Hepatocyte (in vitro differentiated cells): ENCODE results near the gene MYL11. TPM values are rescaled to one million over a fixed set of nuclear protein-coding genes. Genes with fewer than 3 reads are reported as not detected.
A peak's percentile ranks its signal among the peaks of the same experiment; 100 is the strongest.

Experiments
- DNase-seq: peaks from one replicate; pipeline ENCODE4 v3.0.0-alpha.2; 2016; ENCODE audit warnings: low spot score
- H2AFZ ChIP-seq: fragments of 200-600 bp; sonication (generic); 2 replicates; pipeline ENCODE4 v1.6.0; 2016; ENCODE audit warnings: antibody characterized with exemption, mild to moderate bottlenecking
- H3K27ac ChIP-seq: fragments of 200-600 bp; sonication (generic); 2 replicates; pipeline ENCODE4 v1.5.1; 2016; ENCODE audit warnings: mild to moderate bottlenecking
- H3K27me3 ChIP-seq: fragments of 200-600 bp; sonication (generic); 2 replicates; pipeline ENCODE4 v1.6.1; 2016
- H3K36me3 ChIP-seq: fragments of 200-600 bp; sonication (generic); replicated peaks from 2 replicates; pipeline ENCODE4 v1.5.1; 2016; ENCODE audit warnings: low read depth; ENCODE audit not compliant: insufficient read depth
- H3K4me1 ChIP-seq: fragments of 200-600 bp; sonication (generic); 2 replicates; pipeline ENCODE4 v1.5.1; 2016; ENCODE audit warnings: mild to moderate bottlenecking, moderate library complexity; ENCODE audit not compliant: insufficient read depth
- H3K4me2 ChIP-seq: fragments of 200-600 bp; sonication (generic); 2 replicates; pipeline ENCODE4 v1.6.0; 2016
- H3K4me3 ChIP-seq: fragments of 200-600 bp; sonication (generic); 2 replicates; pipeline ENCODE4 v1.5.1; 2016; ENCODE audit warnings: mild to moderate bottlenecking
- H3K79me2 ChIP-seq: fragments of 200-600 bp; sonication (generic); 2 replicates; pipeline ENCODE4 v1.6.0; 2017; ENCODE audit warnings: mild to moderate bottlenecking
- H3K9me2 ChIP-seq: fragments of 200-600 bp; sonication (generic); replicated peaks from 2 replicates; pipeline ENCODE4 v1.6.0; 2017; ENCODE audit warnings: mild to moderate bottlenecking; ENCODE audit not compliant: insufficient read depth
- H3K9me3 ChIP-seq: fragments of 200-600 bp; sonication (generic); 2 replicates; pipeline ENCODE4 v1.5.1; 2016; ENCODE audit warnings: low read depth, mild to moderate bottlenecking
- H4K20me1 ChIP-seq: fragments of 200-600 bp; sonication (generic); 2 replicates; pipeline ENCODE4 v1.6.0; 2016; ENCODE audit warnings: mild to moderate bottlenecking; ENCODE audit not compliant: insufficient read depth, poor library complexity, severe bottlenecking
- EZH2 ChIP-seq: fragments of 200-600 bp; sonication (generic); IDR thresholded peaks from 2 replicates; pipeline ENCODE4 v1.6.1; 2016; ENCODE audit warnings: antibody characterized with exemption, mild to moderate bottlenecking, borderline replicate concordance
- EZH2phosphoT487 ChIP-seq: fragments of 200-600 bp; sonication (generic); IDR thresholded peaks from one replicate; pipeline ENCODE4 v1.6.1; 2018; ENCODE audit warnings: antibody characterized with exemption, mild to moderate bottlenecking, low read depth, moderate library complexity; ENCODE audit not compliant: unreplicated experiment, severe bottlenecking
- WGBS: methylation state at CpG from one replicate; pipeline ENCODE4 v1.1.6; 2016; ENCODE audit warnings: low lambda C conversion rate; ENCODE audit errors: missing lambda C conversion rate; 5-methylcytosine and 5-hydroxymethylcytosine counted together
- polyA plus RNA-seq: library from polyadenylated mRNA; unstranded; fragments of >200 nt; fragmentation: Nextera tagmentation; extraction: Ambion mirVana; gene quantifications from 2 replicates; pipeline ENCODE4 v1.2.1, GENCODE V29; 2016
- total RNA-seq: library from RNA; depleted of rRNA; stranded (reverse); fragments of >200 nt; gene quantifications from 2 replicates; pipeline ENCODE4 v1.2.3, GENCODE V29; 2014
- TF ChIP-seq, protein P1 (sequence below): fragments of 200-600 bp; sonication (generic); IDR thresholded peaks from 2 replicates; pipeline ENCODE4 v1.5.1; 2016; ENCODE audit warnings: antibody characterized with exemption, mild to moderate bottlenecking; ENCODE audit not compliant: poor library complexity

MYL11 gene
- total and polyA plus RNA-seq, 2 experiments from 2014 or later: 2.2 to 4.0 TPM

DNA sequence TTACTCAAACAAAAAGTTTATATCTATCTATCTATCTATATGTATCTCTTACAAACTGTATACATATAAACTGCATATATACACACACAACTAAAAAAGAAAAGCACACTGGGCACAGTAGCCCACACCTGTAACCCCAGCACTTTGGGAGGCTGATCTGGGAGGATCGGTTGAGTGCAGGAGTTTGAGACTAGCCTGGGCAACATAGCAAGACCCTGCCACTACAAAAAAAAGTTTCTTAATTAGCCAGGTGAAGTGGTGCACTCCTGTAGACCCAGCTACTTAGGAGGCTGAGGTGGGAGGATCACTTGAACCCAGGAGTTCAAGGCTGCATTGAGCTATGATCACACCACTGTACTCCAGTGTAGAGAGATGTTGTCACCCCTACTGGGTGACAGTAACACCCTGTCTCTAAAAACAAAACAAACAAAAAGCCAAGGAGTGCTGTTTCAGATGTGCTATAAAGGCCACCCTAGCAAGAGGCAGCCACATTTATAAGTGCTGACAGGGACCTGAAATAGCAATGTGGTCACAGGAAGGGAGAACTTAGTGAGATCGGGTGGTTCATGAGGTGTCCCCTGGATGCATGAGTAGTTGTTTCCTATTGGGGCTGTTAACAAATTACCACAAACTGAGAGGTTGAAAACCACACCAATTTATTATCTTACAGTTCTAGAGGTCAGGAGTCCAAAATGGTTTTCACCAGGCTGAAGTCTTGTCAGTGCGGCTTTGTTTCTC is 24.3 kb upstream of the MYL11 start:
- 93% methylated on average over 3 of the region's 3 CpGs for WGBS
- H3K27ac ChIP-seq: peak overlapping the region; percentile 40

DNA sequence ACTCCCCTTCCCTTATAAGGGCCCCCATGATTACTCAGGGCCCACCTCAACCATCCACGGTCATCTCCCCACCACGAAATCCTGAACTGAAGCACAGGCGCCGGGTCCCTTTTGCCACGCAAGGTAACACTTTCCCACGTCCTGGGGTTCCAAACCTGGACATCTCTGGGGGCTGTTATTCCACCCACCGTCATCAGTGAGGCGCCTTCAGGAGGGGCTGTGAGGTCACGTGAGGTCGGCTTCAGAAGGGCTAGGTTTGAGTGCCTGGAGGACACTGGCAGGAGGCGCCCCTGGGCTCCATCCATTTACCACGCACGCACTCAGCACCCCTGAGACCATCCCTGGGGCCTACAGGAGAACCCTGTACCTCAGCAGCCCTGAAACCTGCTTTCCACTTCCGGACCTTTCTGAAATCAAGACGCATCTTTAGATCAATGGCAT is 23.6 kb upstream of the MYL11 start:
- TF ChIP-seq EZH2: no peak
- TF ChIP-seq, protein P1, sequence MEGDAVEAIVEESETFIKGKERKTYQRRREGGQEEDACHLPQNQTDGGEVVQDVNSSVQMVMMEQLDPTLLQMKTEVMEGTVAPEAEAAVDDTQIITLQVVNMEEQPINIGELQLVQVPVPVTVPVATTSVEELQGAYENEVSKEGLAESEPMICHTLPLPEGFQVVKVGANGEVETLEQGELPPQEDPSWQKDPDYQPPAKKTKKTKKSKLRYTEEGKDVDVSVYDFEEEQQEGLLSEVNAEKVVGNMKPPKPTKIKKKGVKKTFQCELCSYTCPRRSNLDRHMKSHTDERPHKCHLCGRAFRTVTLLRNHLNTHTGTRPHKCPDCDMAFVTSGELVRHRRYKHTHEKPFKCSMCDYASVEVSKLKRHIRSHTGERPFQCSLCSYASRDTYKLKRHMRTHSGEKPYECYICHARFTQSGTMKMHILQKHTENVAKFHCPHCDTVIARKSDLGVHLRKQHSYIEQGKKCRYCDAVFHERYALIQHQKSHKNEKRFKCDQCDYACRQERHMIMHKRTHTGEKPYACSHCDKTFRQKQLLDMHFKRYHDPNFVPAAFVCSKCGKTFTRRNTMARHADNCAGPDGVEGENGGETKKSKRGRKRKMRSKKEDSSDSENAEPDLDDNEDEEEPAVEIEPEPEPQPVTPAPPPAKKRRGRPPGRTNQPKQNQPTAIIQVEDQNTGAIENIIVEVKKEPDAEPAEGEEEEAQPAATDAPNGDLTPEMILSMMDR: no peak
- TF ChIP-seq EZH2phosphoT487: no peak
- Histone ChIP-seq H3K4me3 (no peak overlapping the region), H4K20me1 (no peaks in the 10 kb centered on the region), H3K27me3 (no peaks in the 10 kb centered on the region), H3K9me3 (no peaks in the 10 kb centered on the region), H3K27ac (no peak overlapping the region), H3K9me2 (no peaks in the 10 kb centered on the region), H3K79me2 (peaks cover 21% of the 10 kb centered on the region), H3K36me3 (no peaks in the 10 kb centered on the region), H2AFZ (no peak overlapping the region), H3K4me2 (no peak overlapping the region), H3K4me1 (peaks cover 13% of the 10 kb centered on the region)
- WGBS: 96% methylated on average over 15 of the region's 15 CpGs
- no peak for DNase-seq

More for the DNA sequence above, 24.3 kb upstream of the MYL11 start:
- H3K9me3 ChIP-seq: no peaks in the 10 kb centered on the region
- H3K4me2 ChIP-seq: no peak overlapping the region
- no peak for TF ChIP-seq EZH2phosphoT487
- TF ChIP-seq, protein P1: no peak
- no peak for TF ChIP-seq EZH2
- H3K79me2 ChIP-seq: peaks cover 21% of the 10 kb centered on the region
- H4K20me1 ChIP-seq: no peaks in the 10 kb centered on the region
- H2AFZ ChIP-seq: no peak overlapping the region
- no peak for DNase-seq
- H3K4me3 ChIP-seq: no peak overlapping the region
- H3K4me1 ChIP-seq: peaks cover 10% of the 10 kb centered on the region
- H3K36me3 ChIP-seq: no peaks in the 10 kb centered on the region
- no peaks in the 10 kb centered on the region for H3K27me3 ChIP-seq
- no peaks in the 10 kb centered on the region for H3K9me2 ChIP-seq

DNA sequence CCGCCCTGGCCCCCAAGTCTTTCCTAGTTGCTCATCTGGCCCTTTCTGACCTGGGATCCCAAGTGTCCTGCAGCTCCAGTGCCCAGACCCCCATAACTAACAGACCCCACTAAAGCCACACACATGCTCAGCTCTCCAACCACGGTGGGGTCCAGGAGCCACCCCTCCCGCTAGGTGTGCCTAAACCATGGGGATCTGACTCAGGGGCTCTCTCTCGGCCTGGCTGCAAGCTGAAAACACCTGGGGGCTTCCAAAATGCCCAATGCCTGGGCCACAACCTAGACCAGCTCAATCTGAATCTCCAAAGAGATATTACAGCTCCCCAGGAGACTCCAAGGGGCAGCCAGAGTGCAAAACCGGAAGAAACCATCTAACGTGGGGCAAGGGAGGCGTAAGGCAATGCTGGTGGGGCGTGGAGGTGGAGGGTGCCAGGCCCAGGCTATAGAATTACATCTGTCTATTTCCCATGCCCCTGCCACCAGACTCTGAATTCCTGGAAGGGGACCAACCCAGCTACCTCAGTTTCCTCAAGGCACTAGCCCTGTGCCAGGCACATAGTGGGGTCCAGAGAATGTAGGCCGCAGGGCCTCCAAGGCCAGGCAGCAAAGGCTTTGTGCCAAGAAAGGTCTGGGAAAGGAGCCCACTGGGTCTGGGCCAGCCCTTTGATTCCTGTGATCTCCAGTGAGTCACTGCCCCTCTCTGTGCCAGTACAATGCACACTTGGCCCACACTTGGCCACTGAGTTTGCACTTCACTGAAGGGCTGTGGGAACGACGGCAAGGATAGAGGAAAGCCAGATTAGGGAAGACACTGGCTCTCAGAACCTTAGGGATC is 22.8 kb upstream of the MYL11 start:
- Histone ChIP-seq H3K4me2 (no peak overlapping the region), H3K27me3 (no peaks in the 10 kb centered on the region), H3K9me3 (no peaks in the 10 kb centered on the region), H2AFZ (no peak overlapping the region), H3K4me1 (peaks cover 17% of the 10 kb centered on the region), H4K20me1 (no peaks in the 10 kb centered on the region), H3K36me3 (no peaks in the 10 kb centered on the region), H3K27ac (no peak overlapping the region), H3K79me2 (peaks cover 21% of the 10 kb centered on the region), H3K9me2 (no peaks in the 10 kb centered on the region), H3K4me3 (no peak overlapping the region)
- no peak for DNase-seq
- TF ChIP-seq, protein P1: no peak
- TF ChIP-seq EZH2phosphoT487: no peak
- no peak for TF ChIP-seq EZH2
- 93% methylated on average over 11 of the region's 11 CpGs for whole genome bisulfite sequencing
